HepG2 (cell line): ENCODE data around the gene WDR54. TPM values are rescaled to one million over a fixed set of nuclear protein-coding genes. Genes with fewer than 3 reads are reported as not detected.

Experiments used
- ATAC-seq: fragments of 200-7000 bp; cut with Tn5 transposase; 3 replicates; pipeline ENCODE4 v1.9.1; 2020; ENCODE audit warnings: mild to moderate bottlenecking, moderate library complexity
- BruUV-seq: library from RNA; stranded (reverse); fragments of 400-500 nt; replicated peaks from 2 replicates; lab custom pipeline; 2021; lab: Mats Ljungman, UMichigan
- CTCF ChIA-PET: fragments of 300-600 bp; formaldehyde crosslinking; extraction: SDS; loops from one replicate; lab custom pipeline; 2021; ENCODE audit warnings: low total read pairs, inconsistent platforms, low intra/inter-chr PET ratio; lab: Yijun Ruan, JAX
- POLR2A ChIA-PET: fragments of 350-600 bp; sonication (Branson Sonifier 250); formaldehyde crosslinking; loops from one replicate; lab custom pipeline; 2020; ENCODE audit warnings: antibody characterized with exemption, inconsistent platforms; lab: Yijun Ruan, JAX
- DNase-seq: peaks from one replicate; pipeline ENCODE4 v3.0.0-alpha.2; 2015; ENCODE audit warnings: low spot score
- FAIRE-seq: peaks from 3 replicates; lab custom pipeline; 2011; peaks lifted over from hg19 to GRCh38; lab: Jason Lieb, UNC
- H2AFZ ChIP-seq: one replicate; pipeline ENCODE4 v1.6.1; 2011; ENCODE audit warnings: low read length, inconsistent platforms
- H3K27ac ChIP-seq: fragments of 300-600 bp; 3 replicates; pipeline ENCODE4 v1.8.0; 2011; ENCODE audit warnings: mixed run types, mild to moderate bottlenecking, mixed read lengths, low read length, inconsistent platforms; ENCODE audit not compliant: insufficient read depth; ENCODE audit errors: extremely low read length
- H3K27me3 ChIP-seq, 2 experiments: fragments of 200-600 bp in 1 of 2; 2 replicates in 1 of 2; 3 replicates in 1 of 2; pipeline versions ENCODE4 v1.6.0 to v1.8.0; 2011; ENCODE audit warnings: low read length in 2 of 2, mild to moderate bottlenecking in 2 of 2, moderate library complexity in 2 of 2, inconsistent platforms in 1 of 2; ENCODE audit not compliant: insufficient read depth in 2 of 2, control insufficient read depth in 1 of 2
- H3K36me3 ChIP-seq, 2 experiments: fragments of 200-600 bp in 1 of 2; replicated peaks in 1 of 2; 2 replicates in 1 of 2; 3 replicates in 1 of 2; pipeline versions ENCODE4 v1.5.1 to v1.8.0; 2011; ENCODE audit warnings: low read length in 2 of 2, inconsistent platforms in 1 of 2; ENCODE audit not compliant: insufficient read depth in 2 of 2, control insufficient read depth in 1 of 2
- H3K4me1 ChIP-seq: 2 replicates; pipeline ENCODE4 v1.5.1; 2012; ENCODE audit warnings: low read length, inconsistent platforms; ENCODE audit not compliant: insufficient read depth
- H3K4me2 ChIP-seq: 2 replicates; pipeline ENCODE4 v1.6.0; 2011; ENCODE audit warnings: low read depth, low read length, inconsistent platforms
- H3K4me3 ChIP-seq, 3 experiments: fragments of 200-600 bp in 1 of 3; sonication (generic), shearing (Covaris generic) in 1 of 3; replicated peaks in 1 of 3; 2 replicates each; pipeline ENCODE4 v1.5.1; 2011 to 2016; ENCODE audit warnings: low read length in 3 of 3, inconsistent platforms in 2 of 3, low read depth in 2 of 3, mild to moderate bottlenecking in 2 of 3, control low read depth in 1 of 3, mixed read lengths in 1 of 3; ENCODE audit not compliant: insufficient read depth in 1 of 3
- H3K79me2 ChIP-seq: one replicate; pipeline ENCODE4 v1.6.1; 2011; ENCODE audit warnings: low read length, inconsistent platforms; ENCODE audit not compliant: insufficient read depth
- H3K9ac ChIP-seq: 2 replicates; pipeline ENCODE4 v1.6.0; 2011; ENCODE audit warnings: mild to moderate bottlenecking, low read depth, low read length, inconsistent platforms; ENCODE audit not compliant: insufficient read depth
- H3K9me3 ChIP-seq: 2 replicates; pipeline ENCODE4 v1.5.1; 2012; ENCODE audit warnings: mild to moderate bottlenecking, low read length
- H4K20me1 ChIP-seq: 2 replicates; pipeline ENCODE4 v1.6.0; 2011; ENCODE audit warnings: inconsistent platforms, mild to moderate bottlenecking, low read length, moderate library complexity; ENCODE audit not compliant: insufficient read depth
- ARNT2 ChIP-seq: sonication (generic); formaldehyde crosslinking; IDR thresholded peaks from 2 replicates; pipeline ENCODE4 v1.8.0; 2022; ENCODE audit warnings: mild to moderate bottlenecking, low read depth, missing genetic modification reagents, moderate library complexity
- ELF1 ChIP-seq: sonication (generic); formaldehyde crosslinking; IDR thresholded peaks from 2 replicates; pipeline ENCODE4 v1.4.0; 2020; ENCODE audit warnings: missing genetic modification reagents
- EP300 ChIP-seq, 3 experiments: sonication (generic) in 1 of 3; formaldehyde crosslinking in 1 of 3; IDR thresholded peaks; 2 replicates each; pipeline versions ENCODE4 v1.5.1 to v1.6.1; 2011 to 2020; ENCODE audit warnings: low read depth in 2 of 3, low read length in 2 of 3, borderline replicate concordance in 1 of 3, improper control_type of control experiment in 1 of 3, mild to moderate bottlenecking in 1 of 3, missing genetic modification reagents in 1 of 3, moderate library complexity in 1 of 3
- GATAD1 ChIP-seq: IDR thresholded peaks from 2 replicates; pipeline ENCODE4 v1.6.1; 2016; ENCODE audit warnings: missing genetic modification reagents, missing compliant biosample characterization
- HNRNPH1 ChIP-seq: fragments of 200-400 bp; formaldehyde crosslinking; optimal IDR thresholded peaks from 2 replicates; pipeline ENCODE3; 2017; ENCODE audit warnings: mild to moderate bottlenecking, low read depth, low read length
- JUND ChIP-seq: sonication (generic); formaldehyde crosslinking; IDR thresholded peaks from 2 replicates; pipeline ENCODE4 v1.8.0; 2022; ENCODE audit warnings: mild to moderate bottlenecking, missing genetic modification reagents
- MLLT10 ChIP-seq: sonication (generic); formaldehyde crosslinking; IDR thresholded peaks from 2 replicates; pipeline ENCODE4 v1.4.0; 2020; ENCODE audit warnings: missing genetic modification reagents
- PHB2 ChIP-seq: fragments of 450-650 bp; IDR thresholded peaks from 2 replicates; pipeline ENCODE4 v1.6.1; 2018; ENCODE audit not compliant: partially characterized antibody
- RXRB ChIP-seq: IDR thresholded peaks from 2 replicates; pipeline ENCODE4 v1.6.1; 2016; ENCODE audit warnings: borderline replicate concordance, missing genetic modification reagents, missing compliant biosample characterization
- TEAD3 ChIP-seq: optimal IDR thresholded peaks from 2 replicates; pipeline ENCODE3; 2016; ENCODE audit warnings: borderline replicate concordance
- ZFP41 ChIP-seq: sonication (generic); formaldehyde crosslinking; IDR thresholded peaks from 2 replicates; pipeline ENCODE4 v1.4.0; 2020; ENCODE audit warnings: mild to moderate bottlenecking, missing genetic modification reagents, borderline replicate concordance
- ZNF451 ChIP-seq: sonication (generic); formaldehyde crosslinking; IDR thresholded peaks from 2 replicates; pipeline ENCODE4 v1.5.0; 2020; ENCODE audit warnings: mild to moderate bottlenecking, missing genetic modification reagents
- WGBS: methylation state at CpG from one replicate; pipeline ENCODE4 v1.1.6; 2017; ENCODE audit warnings: low lambda C conversion rate; 5-methylcytosine and 5-hydroxymethylcytosine counted together
- in situ Hi-C: cut with HindIII; loops from 2 replicates; pipeline ENCODE4 v1.10.0; 2017; ENCODE audit warnings: low pct_unique_long_range_greater_than_20kb; ENCODE audit not compliant: extremely low pct_ligation_motif_present
- intact Hi-C: fragments of 100-400 bp; cut with micrococcal nuclease; formaldehyde crosslinking; loops from one replicate; pipeline ENCODE4 v1.10.0; 2022; ENCODE audit not compliant: unreplicated experiment
- polyA plus RNA-seq, 8 experiments: library from polyadenylated mRNA; depleted of rRNA in 3 of 8; stranded (reverse) in 7 of 8; unstranded in 1 of 8; fragments of >200 nt; fragmentation: Illumina TruSeq in 4 of 8; extraction: Trizol in 4 of 8; gene quantifications; 2 replicates each; pipeline versions ENCODE4 v1.2.1 to v1.2.3, GENCODE V29; 2011 to 2016; ENCODE audit warnings: low read depth in 4 of 8, missing spikeins in 1 of 8, mixed read lengths in 1 of 8; ENCODE audit not compliant: insufficient read depth in 1 of 8
- total RNA-seq, 5 experiments: library from RNA; depleted of rRNA; stranded (reverse); fragments of >200 nt; fragmentation: Illumina TruSeq; extraction: Trizol; gene quantifications; 2 replicates each; pipeline ENCODE4 v1.2.3, GENCODE V29; 2016; ENCODE audit warnings: low read depth in 1 of 5
- TF ChIP-seq, protein P1 (sequence below): sonication (generic); formaldehyde crosslinking; IDR thresholded peaks from 2 replicates; pipeline ENCODE4 v1.4.0; 2020; ENCODE audit warnings: missing genetic modification reagents
- TF ChIP-seq, protein P2 (sequence below): sonication (generic); formaldehyde crosslinking; IDR thresholded peaks from 2 replicates; pipeline ENCODE4 v1.8.1; 2023; ENCODE audit warnings: mild to moderate bottlenecking, missing genetic modification reagents, borderline replicate concordance
- TF ChIP-seq, protein P3 (sequence below): sonication (generic); formaldehyde crosslinking; IDR thresholded peaks from 2 replicates; pipeline ENCODE4 v1.5.0; 2020; ENCODE audit warnings: missing genetic modification reagents
- TF ChIP-seq, protein P4 (sequence below): sonication (generic); formaldehyde crosslinking; IDR thresholded peaks from 2 replicates; pipeline ENCODE4 v1.4.0; 2020; ENCODE audit warnings: mild to moderate bottlenecking, missing genetic modification reagents

The WDR54 gene
- total and polyA plus RNA-seq, 2 of the 13 experiments (the other 11 are each of a cell fraction or from before 2014, with no cell fraction given): 2.0 to 17.3 TPM

DNA sequence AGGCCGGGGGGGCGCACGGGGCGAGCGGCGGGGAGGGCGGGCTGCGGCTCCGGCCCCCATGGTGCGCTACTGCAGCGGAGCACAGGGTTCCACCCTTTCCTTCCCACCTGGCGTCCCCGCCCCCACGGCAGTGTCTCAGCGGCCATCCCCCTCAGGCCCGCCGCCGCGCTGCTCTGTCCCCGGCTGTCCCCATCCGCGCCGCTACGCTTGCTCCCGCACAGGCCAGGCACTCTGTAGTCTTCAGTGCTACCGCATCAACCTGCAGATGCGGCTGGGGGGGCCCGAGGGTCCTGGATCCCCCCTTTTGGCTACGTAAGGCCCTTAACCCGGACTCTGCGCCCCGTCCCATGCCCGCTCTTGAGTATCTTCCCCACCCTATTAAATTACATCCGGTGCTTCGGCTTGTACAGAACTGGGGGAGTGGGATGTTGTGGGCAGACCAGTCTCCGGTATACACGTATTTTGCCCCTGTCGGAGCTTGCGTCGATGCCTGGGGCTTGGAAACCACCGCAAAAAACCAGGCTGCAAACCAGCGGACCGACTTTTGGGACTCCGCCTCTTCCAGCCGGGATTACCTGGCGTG is 36.1 kb downstream of the WDR54 start (continued):
- TF ChIP-seq, protein P1, sequence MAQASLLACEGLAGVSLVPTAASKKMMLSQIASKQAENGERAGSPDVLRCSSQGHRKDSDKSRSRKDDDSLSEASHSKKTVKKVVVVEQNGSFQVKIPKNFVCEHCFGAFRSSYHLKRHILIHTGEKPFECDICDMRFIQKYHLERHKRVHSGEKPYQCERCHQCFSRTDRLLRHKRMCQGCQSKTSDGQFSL (CRISPR knock-in tag): peak; percentile 81
- peak; percentile 44; the same call in 1 of the 2 replicates for TF ChIP-seq ZFP41 (CRISPR knock-in tag)
- no peak for TF ChIP-seq MLLT10 (CRISPR knock-in tag)

DNA sequence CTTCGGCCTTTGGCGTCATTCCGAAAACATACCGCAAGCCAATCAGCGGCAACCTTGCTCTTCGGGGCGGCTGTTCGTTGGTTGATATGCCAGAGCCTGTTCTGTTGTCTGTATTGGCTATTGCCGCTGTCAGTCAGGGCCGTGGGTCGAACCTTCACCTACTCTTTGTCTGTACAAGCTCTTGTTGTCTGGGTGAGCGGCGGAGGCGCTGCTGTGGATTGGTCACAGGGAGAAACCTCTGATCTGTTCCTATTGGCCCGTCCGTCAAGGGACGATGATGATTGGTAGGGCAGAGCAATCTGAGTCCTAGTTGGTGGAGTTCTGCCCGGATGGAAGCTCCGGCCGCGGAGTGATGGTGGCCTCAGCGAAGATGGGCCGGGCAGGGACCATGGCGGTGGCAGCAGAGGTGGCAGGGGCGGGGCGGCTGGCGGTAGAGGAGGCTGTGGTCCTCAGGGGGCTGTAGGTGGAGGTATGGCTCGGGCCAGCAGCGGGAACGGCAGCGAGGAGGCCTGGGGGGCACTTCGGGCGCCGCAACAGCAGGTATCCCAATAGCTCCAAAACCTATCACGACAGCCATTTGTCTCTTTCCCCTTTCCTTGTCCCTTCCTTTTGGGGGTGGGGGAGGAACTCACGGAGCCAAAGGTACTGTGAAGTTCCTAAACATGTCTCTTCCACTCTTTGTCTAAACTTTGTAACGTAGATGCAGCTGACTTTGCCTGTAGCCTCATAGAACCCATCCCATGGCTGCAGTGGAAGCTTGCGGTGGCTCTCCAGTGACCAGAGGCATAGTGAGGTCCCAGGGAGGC is 36.8 kb downstream of the WDR54 start, which contains the start of gene WBP1:
WBP1 (plus strand) TSS at position 307 of the 806 bp plus-strand sequence; CDS start at position 472, 165 bp downstream.
- Histone ChIP-seq H3K36me3 (peaks cover 1 to 24% of the 10 kb centered on the region in 2 experiments), H3K9me3 (no peaks in the 10 kb centered on the region), H3K9ac (peak within 1 kb of the TSS; percentile 87), H3K79me2 (peaks cover 28% of the 10 kb centered on the region), H3K27me3 (no peaks in the 10 kb centered on the region; a peak in 1 of 5 replicates), H3K27ac (peak within 1 kb of the TSS; percentile 89), H2AFZ (no peak within 1 kb of the TSS), H3K4me1 (peaks cover 41% of the 10 kb centered on the region), H3K4me3 (peak within 1 kb of the TSS; percentile 76 to 92 (median 88)), H4K20me1 (peaks cover 4% of the 10 kb centered on the region; the same call in 1 of the 2 replicates), H3K4me2 (peak within 1 kb of the TSS; percentile 98)
- in situ Hi-C loops: no loop called here
- WGBS: 2% methylated on average over 27 of the region's 38 CpGs
- ATAC-seq (peak; percentile 92), DNase-seq (peak; percentile 100), FAIRE-seq (peak; percentile 96)
- intact Hi-C loops: loop anchor here (1.0 to 2.0 kb wide), 3 partner anchors 14 to 70 kb away; partner anchors contain the start of genes AUP1, HTRA2 and MRPL53
- POLR2A ChIA-PET: interaction anchor here (0.6 to 12.4 kb wide), 24 partner anchors 10 to 1245 kb away, joined by 3 to 342 read pairs (median 9); partner anchors contain the start of genes AUP1, C2orf81, CCDC142 and DQX1
- BruUV-seq: TSS peak; percentile 66
- CTCF ChIA-PET: no interaction called here
- TF ChIP-seq, protein P2, sequence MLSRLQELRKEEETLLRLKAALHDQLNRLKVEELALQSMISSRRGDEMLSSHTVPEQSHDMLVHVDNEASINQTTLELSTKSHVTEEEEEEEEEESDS (CRISPR knock-in tag): no peak; the same call in 1 of the 2 replicates
- no peak for TF ChIP-seq ELF1 (CRISPR knock-in tag)
- TF ChIP-seq PHB2: no peak
- peak; percentile 84 for TF ChIP-seq TEAD3 (CRISPR knock-in tag)
- TF ChIP-seq ARNT2 (CRISPR knock-in tag): peak; percentile 36; the same call in 1 of the 2 replicates
- no peak; the same call in 1 of the 2 replicates for TF ChIP-seq ZNF451 (CRISPR knock-in tag)
- no peak; a peak in 1 of 4 replicates for TF ChIP-seq EP300 (IDR thresholded peaks at IDR 0.05; ENCODE audit: low read depth in 2 of 2, low read length in 2 of 2)
- no peak for TF ChIP-seq EP300 (CRISPR knock-in tag; IDR thresholded peaks at IDR 0.05; ENCODE audit: borderline replicate concordance)
- TF ChIP-seq, protein P3, sequence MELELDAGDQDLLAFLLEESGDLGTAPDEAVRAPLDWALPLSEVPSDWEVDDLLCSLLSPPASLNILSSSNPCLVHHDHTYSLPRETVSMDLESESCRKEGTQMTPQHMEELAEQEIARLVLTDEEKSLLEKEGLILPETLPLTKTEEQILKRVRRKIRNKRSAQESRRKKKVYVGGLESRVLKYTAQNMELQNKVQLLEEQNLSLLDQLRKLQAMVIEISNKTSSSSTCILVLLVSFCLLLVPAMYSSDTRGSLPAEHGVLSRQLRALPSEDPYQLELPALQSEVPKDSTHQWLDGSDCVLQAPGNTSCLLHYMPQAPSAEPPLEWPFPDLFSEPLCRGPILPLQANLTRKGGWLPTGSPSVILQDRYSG (CRISPR knock-in tag): no peak
- no peak for TF ChIP-seq JUND (CRISPR knock-in tag)
- peak; percentile 42; the same call in 1 of the 2 replicates for TF ChIP-seq RXRB (CRISPR knock-in tag)
- no peak for TF ChIP-seq HNRNPH1
- TF ChIP-seq, protein P4, sequence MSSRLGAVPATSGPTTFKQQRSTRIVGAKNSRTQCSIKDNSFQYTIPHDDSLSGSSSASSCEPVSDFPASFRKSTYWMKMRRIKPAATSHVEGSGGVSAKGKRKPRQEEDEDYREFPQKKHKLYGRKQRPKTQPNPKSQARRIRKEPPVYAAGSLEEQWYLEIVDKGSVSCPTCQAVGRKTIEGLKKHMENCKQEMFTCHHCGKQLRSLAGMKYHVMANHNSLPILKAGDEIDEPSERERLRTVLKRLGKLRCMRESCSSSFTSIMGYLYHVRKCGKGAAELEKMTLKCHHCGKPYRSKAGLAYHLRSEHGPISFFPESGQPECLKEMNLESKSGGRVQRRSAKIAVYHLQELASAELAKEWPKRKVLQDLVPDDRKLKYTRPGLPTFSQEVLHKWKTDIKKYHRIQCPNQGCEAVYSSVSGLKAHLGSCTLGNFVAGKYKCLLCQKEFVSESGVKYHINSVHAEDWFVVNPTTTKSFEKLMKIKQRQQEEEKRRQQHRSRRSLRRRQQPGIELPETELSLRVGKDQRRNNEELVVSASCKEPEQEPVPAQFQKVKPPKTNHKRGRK (CRISPR knock-in tag): no peak
- peak; percentile 93 for TF ChIP-seq GATAD1
